Right ventricle myocardium inferior (tissue), 1 donor: Measurements from ENCODE around the gene PCCA. TPM values are rescaled to one million over a fixed set of nuclear protein-coding genes. Genes with fewer than 3 reads are reported as not detected.

ENCODE experiments used
- ATAC-seq: fragments of 200-7000 bp; cut with Tn5 transposase; one replicate; pipeline ENCODE4 v1.9.1; 2020; ENCODE audit warnings: mild to moderate bottlenecking, moderate library complexity
- DNase-seq: peaks from one replicate; pipeline ENCODE4 v3.0.0; 2021; ENCODE audit errors: missing footprints
- intact Hi-C: fragments of 100-400 bp; cut with DNase I; formaldehyde crosslinking; loops from one replicate; pipeline ENCODE4 v1.11.0; 2022
- total RNA-seq: library from RNA; stranded (reverse); fragmentation: NEBNext Ultra II Directional; extraction: Animal tissue kit (Norgen Biotek cat#: 25700); gene quantifications from one replicate; pipeline ENCODE4 v1.2.1, GENCODE V29; 2021
- donor health status: DM: no; HTN: yes; CAD: no; lungs with severe emphysema.

The PCCA gene
- total RNA-seq, 1 donor from 2014 or later, result 64.0 TPM

GRCh38 chr13:100399455-100399854 lies 310.6 kb downstream of the PCCA start:
- ATAC-seq (no peak), DNase-seq (no peak)
- intact Hi-C loops, result no loop called here

DNA sequence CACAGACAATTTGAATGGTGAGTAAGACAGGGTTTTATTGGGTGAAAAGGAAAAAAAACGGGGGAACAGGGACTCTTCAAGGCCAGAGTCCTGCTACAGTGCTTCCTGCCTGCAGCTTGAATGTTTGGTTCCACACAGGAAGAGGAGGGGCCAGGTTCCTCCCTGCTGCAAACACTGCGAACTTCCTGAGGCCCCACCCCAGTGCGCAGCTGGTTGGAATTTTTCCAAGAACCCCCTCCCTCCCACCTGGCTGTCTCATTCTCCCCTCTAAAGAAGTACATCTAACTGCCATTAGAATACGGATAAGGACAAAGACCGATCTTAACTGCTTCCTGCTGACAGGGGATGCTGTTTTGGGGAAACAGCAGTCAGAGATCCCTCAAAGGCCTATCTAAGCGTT lies 314.8 kb downstream of the PCCA start:
- intact Hi-C loops, result no loop called here
- ATAC-seq, result no peak

GRCh38 chr13:100409132-100409531 lies 320.2 kb downstream of the PCCA start:
- no peak for ATAC-seq
- intact Hi-C loops, result no loop called here
- no peak for DNase-seq

More for the DNA sequence above, 314.8 kb downstream of the PCCA start:
- no peak for DNase-seq

DNA sequence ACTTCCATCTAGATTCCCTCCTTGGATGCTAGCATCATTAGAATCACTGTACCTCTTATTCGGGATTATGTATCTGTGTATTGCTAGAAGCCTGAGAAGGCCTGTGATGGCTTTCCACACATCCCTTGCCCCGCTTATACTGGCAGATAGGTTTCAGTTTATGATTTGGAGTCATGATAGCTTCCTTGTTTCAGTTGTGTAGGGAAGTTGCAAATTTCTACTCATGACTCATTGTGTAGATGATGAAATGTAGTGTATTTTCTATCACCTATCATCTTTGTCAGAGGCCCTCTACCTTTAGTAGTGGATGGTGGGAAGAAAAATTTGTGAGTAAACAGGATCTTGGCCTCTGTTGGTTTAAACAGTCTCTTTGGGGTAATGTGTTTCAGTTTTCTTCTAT lies 334.5 kb downstream of the PCCA start:
- intact Hi-C loops, result no loop called here
- ATAC-seq (no peak), DNase-seq (no peak)

GRCh38 chr13:100428986-100429385 lies 340.1 kb downstream of the PCCA start:
- no peak for ATAC-seq
- no peak for DNase-seq
- intact Hi-C loops, result no loop called here

GRCh38 chr13:100432611-100433010 lies 343.7 kb downstream of the PCCA start:
- DNase-seq, result no peak
- intact Hi-C loops, result no loop called here
- no peak for ATAC-seq

GRCh38 chr13:100433475-100433874 lies 344.6 kb downstream of the PCCA start:
- intact Hi-C loops, result no loop called here
- no peak for DNase-seq
- no peak for ATAC-seq

- DNase-seq, result no peak
- intact Hi-C loops, result no loop called here
- no peak for ATAC-seq
Measured at GRCh38 chr13:100434010-100434763, 345.3 kb downstream of the PCCA start.

DNA sequence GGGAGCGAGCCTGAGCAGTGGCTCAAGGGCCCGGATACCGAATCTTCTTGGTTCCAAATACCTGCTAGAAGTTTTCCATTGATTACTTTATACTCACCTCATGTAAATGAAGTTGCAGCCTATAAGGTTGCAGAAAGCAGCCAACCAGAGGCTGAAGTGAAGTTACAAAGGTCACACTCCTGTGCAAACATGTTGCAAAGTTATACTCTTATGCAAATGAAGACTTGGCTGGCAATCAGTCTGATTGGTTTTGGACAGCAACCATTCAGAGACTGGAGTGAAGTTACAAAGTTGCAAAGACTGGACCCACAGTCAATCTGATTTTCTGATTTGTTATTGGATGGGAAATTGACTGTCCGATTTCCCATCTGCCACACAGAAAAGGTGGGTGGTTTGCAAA lies 347.2 kb downstream of the PCCA start:
- intact Hi-C loops, result no loop called here
- no peak for ATAC-seq
- no peak for DNase-seq

- ATAC-seq (no peak), DNase-seq (no peak)
- intact Hi-C loops, result no loop called here
Measured at GRCh38 chr13:100438059-100438788, 349.3 kb downstream of the PCCA start.

DNA sequence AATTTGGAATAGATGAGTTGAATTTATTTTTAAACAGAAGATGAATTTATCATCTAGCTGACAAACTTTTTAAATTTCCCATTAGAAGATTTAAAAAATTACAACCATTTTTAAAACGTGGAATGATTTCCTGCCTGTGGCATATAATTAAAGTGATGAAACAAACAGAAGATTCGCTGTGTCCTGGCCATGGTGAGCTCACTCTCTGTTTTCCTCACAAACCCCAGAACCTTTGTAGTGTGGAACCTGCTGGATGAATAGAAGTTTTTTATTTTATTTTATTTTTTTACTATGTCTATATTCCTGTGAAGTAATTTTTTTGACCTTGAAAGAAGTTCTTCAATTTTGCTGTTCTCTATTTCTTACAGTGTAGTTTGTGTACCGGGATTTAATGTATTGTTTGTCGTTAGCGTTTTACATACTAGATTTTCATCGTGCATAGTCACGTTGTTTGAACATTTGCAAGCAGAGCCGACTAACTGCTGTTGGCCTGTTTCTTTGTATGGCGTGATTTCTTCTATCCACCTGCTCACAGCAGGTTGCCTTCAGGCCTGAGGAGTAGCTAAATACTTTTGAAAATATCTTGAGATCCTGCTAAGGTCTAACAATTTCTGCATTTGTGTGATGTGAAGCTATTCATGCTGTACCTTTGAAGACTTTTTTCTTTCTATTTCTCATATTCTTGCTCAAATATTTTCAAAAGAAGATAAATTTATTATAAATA lies 350.5 kb downstream of the PCCA start:
- DNase-seq, result no peak
- intact Hi-C loops, result no loop called here
- ATAC-seq, result no peak

DNA sequence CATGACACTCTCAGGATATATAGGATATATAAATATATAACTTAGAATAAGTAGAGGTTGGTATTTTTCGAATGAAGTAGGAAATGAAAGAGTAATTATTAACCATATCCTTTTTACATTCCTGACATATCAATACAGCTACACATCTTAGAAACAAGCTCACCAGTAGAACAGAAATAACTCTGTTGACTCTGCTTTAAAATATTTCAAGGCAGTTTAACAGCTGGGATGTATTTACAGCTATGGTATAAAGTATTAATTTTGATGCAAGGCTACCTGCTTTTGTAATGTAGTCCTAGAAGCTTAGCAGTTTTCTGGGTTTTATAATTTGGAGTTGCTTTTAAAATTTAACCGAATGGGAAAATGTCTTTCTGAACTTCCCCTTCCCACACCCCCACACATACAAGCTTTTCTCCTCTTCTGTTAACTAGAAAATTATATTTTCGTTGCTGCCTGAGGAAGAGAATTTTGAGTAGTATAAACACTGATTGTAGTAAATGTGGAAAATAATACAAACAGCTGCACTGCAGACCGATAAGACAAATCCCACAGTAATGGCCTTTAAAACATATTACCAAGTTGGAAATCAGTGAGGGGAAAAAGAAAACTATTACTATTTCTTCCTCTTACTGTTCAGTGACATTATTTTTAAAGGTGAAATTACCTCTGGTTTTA lies 352.0 kb downstream of the PCCA start:
- intact Hi-C loops, result no loop called here
- no peak for ATAC-seq

DNA sequence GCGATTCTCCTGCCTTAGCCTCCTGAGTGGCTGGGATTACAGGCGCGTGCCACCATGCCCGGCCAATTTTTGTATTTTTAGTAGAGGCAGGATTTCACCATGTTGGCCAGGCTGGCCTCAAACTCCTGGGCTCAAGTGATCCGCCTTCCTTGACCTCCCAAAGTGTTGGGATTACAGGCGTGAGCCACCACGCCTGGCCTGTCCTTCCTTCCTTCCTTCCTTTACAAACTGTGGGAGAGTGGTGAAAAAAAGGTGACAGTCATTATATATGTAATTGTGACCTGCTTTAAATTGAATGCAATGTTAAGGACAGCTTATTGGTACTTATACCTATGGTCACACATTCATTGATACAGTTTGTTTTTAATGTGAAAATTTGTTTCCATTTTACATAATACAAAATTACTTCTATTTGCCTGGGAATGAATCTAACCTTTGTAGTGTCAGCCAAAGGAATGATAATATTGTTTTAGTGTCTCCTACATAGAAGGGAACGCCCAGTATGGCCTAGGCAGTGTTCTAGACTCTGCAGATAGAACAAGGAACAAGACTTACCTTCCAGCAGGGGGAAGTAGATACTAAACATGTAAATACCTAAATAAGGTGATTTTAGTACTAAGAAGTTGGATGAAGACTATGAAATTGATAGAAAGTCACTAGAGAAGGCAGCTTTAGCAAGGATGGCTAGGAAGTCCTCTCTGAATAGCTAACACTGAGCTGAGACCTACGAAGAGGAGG lies 353.4 kb downstream of the PCCA start:
- intact Hi-C loops, result no loop called here
- ATAC-seq, result no peak
- DNase-seq, result no peak

More for the DNA sequence above, 352.0 kb downstream of the PCCA start:
- DNase-seq, result no peak

DNA sequence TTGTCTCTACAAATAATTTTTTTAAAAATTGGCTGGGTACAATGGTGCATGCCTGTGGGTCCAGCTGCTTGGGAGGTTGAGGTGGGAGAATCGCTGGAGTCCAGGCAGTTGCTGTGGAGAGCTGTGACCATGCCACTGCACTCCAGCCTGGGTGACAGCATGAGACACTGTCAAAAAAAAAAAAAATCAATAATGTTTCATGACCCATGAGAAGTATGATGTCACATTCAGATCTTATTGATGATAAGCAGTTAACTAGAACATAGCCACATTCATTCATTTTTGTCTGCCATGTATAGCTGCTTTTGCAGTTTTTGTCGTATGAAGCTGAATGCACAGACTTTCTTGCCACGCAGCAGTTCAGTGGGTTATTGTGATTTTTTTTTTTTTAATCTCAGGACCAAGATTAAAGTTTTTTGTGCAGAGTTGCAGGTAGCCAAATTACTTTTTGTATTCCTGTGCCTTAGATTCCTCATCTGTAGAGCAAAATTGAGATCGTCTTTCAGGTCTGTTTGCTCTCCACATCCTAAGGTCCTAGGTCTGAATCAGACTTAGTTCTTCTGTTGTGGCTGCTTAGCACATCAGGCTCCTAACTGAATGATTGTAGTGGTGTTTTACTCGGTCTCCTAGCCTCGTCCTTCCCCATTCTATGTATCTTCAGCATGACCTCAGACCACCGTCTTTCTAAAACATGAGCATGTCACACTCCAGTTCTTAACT lies 354.5 kb downstream of the PCCA start:
- DNase-seq (no peak), ATAC-seq (no peak)
- intact Hi-C loops, result no loop called here

DNA sequence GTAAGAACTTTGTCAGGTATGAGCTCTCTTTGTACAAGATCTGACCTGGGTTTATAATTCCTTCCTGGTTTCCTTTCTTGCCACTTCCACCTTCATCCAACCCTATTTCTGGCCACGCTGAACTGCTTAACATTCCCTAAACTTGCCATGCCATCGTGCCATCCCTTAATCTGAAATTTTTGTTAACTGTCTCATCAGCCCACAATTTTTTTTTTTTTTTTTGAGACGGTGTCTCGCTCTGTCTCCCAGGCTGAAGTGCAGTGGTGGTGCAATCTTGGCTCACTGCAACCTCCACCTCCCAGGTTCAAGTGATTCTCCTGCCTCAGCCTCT lies 355.1 kb downstream of the PCCA start:
- ATAC-seq (no peak), DNase-seq (no peak)
- intact Hi-C loops, result no loop called here

DNA sequence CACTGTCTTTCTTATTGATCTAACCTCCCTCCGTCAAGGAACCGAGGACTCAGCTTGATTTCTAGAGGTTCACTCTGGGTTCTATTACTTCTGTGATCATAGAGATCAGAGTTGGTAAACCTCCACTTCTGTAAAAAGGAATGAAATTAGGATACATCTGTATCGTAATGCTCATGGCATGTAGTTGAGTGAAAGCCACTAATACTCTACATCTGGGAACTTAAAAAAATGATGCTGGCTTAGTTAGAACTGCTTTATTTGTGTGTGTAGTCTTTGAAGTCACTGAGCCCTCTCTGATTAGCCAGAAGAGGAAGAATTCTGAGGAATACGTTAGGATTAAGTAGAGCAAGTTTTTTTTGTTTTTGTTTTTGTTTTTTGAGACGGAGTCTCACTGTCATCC lies 358.9 kb downstream of the PCCA start:
- intact Hi-C loops, result no loop called here
- no peak for ATAC-seq

DNA sequence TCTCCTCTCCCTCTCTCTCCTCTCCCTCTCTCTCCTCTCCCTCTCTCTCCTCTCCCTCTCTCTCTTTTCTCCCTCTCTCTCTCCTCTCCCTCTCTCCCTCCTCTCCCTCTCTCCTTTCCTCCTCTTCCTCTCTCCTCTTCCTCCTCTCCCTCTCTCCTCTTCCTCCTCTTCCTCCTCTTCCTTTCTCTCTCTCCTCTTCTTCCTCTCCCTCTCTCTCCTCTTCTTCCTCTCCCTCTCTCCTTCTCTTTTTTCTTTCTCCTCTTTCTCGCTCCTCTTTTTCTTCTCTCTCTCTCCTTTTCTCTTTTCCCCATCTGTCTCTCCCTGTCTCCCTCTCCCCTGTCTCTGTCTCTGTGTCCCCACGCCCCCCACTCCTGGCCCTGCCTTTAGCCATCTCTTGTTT lies 363.0 kb downstream of the PCCA start:
- intact Hi-C loops, result no loop called here
- DNase-seq, result no peak
- no peak for ATAC-seq

More for the DNA sequence above, 358.9 kb downstream of the PCCA start:
- no peak for DNase-seq

GRCh38 chr13:100454876-100455275 lies 366.0 kb downstream of the PCCA start:
- ATAC-seq (no peak), DNase-seq (no peak)
- intact Hi-C loops, result no loop called here
